Stomach (tissue), 9 donors: ENCODE measurements around the gene TELO2. TPM values are rescaled to one million over a fixed set of nuclear protein-coding genes. Genes with fewer than 3 reads are reported as not detected.

Source experiments
- DNase-seq, 2 donors: peaks; one replicate each; pipeline versions ENCODE4 v3.0.0 to v3.0.0-alpha.2; 2013 to 2019
- H3K27ac ChIP-seq, 5 donors: fragments of 200-600 bp in 4 of 5; sonication (generic) in 4 of 5; one replicate each; pipeline ENCODE4 v1.5.1; 2013 to 2019; ENCODE audit warnings: mild to moderate bottlenecking in 1 of 5, moderate library complexity in 1 of 5
- H3K27me3 ChIP-seq, 3 donors: fragments of 200-600 bp; sonication (generic); one replicate each; pipeline ENCODE4 v1.5.1; 2017 to 2019; ENCODE audit warnings: mixed run types in 1 of 3
- H3K36me3 ChIP-seq, 4 donors: fragments of 200-600 bp; sonication (generic); 1 replicate in 3 of 4; 2 replicates in 1 of 4; pipeline ENCODE4 v1.5.1; 2016 to 2019
- H3K4me1 ChIP-seq, 4 donors: fragments of 200-600 bp; sonication (generic); one replicate each; pipeline ENCODE4 v1.5.1; 2016 to 2019
- H3K4me3 ChIP-seq, 4 donors: fragments of 200-600 bp; sonication (generic) in 3 of 4; one replicate each; pipeline ENCODE4 v1.5.1; 2016 to 2019; ENCODE audit warnings: mild to moderate bottlenecking in 1 of 4
- H3K9me3 ChIP-seq, 4 donors: fragments of 200-600 bp; sonication (generic); one replicate each; pipeline ENCODE4 v1.5.1; 2016 to 2019
- CTCF ChIP-seq, 7 experiments: fragments of 450-650 bp in 4 of 7; fragments of 200-600 bp in 3 of 7; sonication (generic) in 3 of 7; IDR thresholded peaks; one replicate each; pipeline ENCODE4 v1.5.1; 2016 to 2019; ENCODE audit warnings: antibody characterized with exemption in 7 of 7, control low read depth in 2 of 7, mild to moderate bottlenecking in 1 of 7
- EP300 ChIP-seq: sonication (generic); formaldehyde crosslinking; IDR thresholded peaks from one replicate; pipeline ENCODE4 v1.6.1; 2017; ENCODE audit warnings: antibody characterized with exemption
- POLR2A ChIP-seq, 4 donors: fragments of 450-650 bp; IDR thresholded peaks; one replicate each; pipeline ENCODE4 v1.6.1; 2016; ENCODE audit warnings: antibody characterized with exemption in 4 of 4, control low read depth in 2 of 4, mild to moderate bottlenecking in 1 of 4, moderate library complexity in 1 of 4
- POLR2AphosphoS5 ChIP-seq, 3 donors: sonication (generic); formaldehyde crosslinking; IDR thresholded peaks; one replicate each; pipeline ENCODE4 v1.6.1; 2016; ENCODE audit warnings: antibody characterized with exemption in 3 of 3
- WGBS, 5 donors: extraction: QIAGEN DNeasy Blood & Tissue Kit in 3 of 5; methylation state at CpG; one replicate each; pipeline versions ENCODE4 v1.1.5 to v1.1.7; 2013 to 2018; 5-methylcytosine and 5-hydroxymethylcytosine counted together
- intact Hi-C: fragments of 100-400 bp; cut with DNase I; formaldehyde crosslinking; loops from one replicate; pipeline ENCODE4 v1.15.1; 2023; ENCODE audit warnings: low total_unique reads
- polyA plus RNA-seq, 3 donors: library from polyadenylated mRNA; stranded (reverse); fragments of 200-250 nt; gene quantifications; one replicate each; pipeline ENCODE4 v1.2.3, GENCODE V29; 2013
- total RNA-seq, 5 donors: library from RNA; depleted of rRNA; stranded (reverse); fragments of >200 nt; gene quantifications; one replicate each; pipeline versions ENCODE4 v1.1.0 to v1.2.3, GENCODE V29; 2014 to 2016
- donor health status: healthy with polysubstance abuse.
- donor health status: Bipolar disorder and iron deficiency.
- donor health status: healthy.

Gene TELO2
- total and polyA plus RNA-seq, 8 donors: 12.4 to 107 (median 32.1) TPM

- no peak for TF ChIP-seq CTCF (IDR thresholded peaks at IDR 0.05)
- TF ChIP-seq EP300: no peak
- TF ChIP-seq POLR2A (IDR thresholded peaks at IDR 0.05): no peak
- TF ChIP-seq POLR2AphosphoS5 (IDR thresholded peaks at IDR 0.05): no peak
- intact Hi-C loops: no loop called here
- Histone ChIP-seq H3K27me3 (no peaks in the 10 kb centered on the region), H3K27ac (no peak overlapping the region), H3K9me3 (no peaks in the 10 kb centered on the region), H3K4me3 (no peak overlapping the region), H3K36me3 (peaks cover 75 to 100% (median 100%) of the 10 kb centered on the region in 4 donors), H3K4me1 (no peaks in the 10 kb centered on the region)
- DNase-seq: no peak
- 91 to 96% (median 94%) methylated on average over 26 to 34 of the region's 34 CpGs for WGBS, 5 donors
Observed at GRCh38 chr16:1451702-1452392, 41.3 kb upstream of the TELO2 start.

GRCh38 chr16:1452530-1452929 lies 40.6 kb upstream of the TELO2 start:
- Histone ChIP-seq H3K36me3 (peaks cover 72 to 100% (median 100%) of the 10 kb centered on the region in 4 donors), H3K9me3 (no peaks in the 10 kb centered on the region), H3K4me1 (no peaks in the 10 kb centered on the region), H3K27me3 (no peaks in the 10 kb centered on the region), H3K27ac (no peak overlapping the region), H3K4me3 (no peak overlapping the region)
- intact Hi-C loops: no loop called here
- TF ChIP-seq CTCF (IDR thresholded peaks at IDR 0.05) (no peak), POLR2AphosphoS5 (IDR thresholded peaks at IDR 0.05) (no peak), EP300 (no peak), POLR2A (IDR thresholded peaks at IDR 0.05) (no peak)
- 93 to 96% (median 95%) methylated on average over 19 to 20 of the region's 20 CpGs for WGBS, 5 donors
- DNase-seq: no peak

DNA sequence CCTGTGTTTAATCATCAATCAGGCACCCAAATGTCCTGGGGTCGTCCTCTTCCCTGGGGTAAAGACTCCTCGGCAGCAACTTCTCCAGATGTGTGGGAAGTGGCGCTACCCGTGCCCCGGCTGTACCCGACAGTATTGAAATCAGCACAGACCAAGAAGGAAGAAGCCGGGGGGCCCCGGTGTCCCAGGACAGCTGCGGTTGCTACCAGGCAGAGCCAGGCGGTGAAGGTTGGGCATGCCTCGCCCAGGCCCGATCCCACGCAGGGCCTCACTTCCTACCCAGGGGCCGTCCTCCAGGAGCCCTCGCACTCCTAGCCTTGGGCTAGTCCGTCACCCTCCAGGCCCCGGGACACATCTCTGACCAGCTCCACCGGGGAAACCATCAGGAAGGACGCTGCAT lies 39.8 kb upstream of the TELO2 start:
- Histone ChIP-seq H3K4me1 (no peaks in the 10 kb centered on the region), H3K27ac (no peak overlapping the region), H3K9me3 (no peaks in the 10 kb centered on the region), H3K36me3 (peaks cover 65 to 100% (median 100%) of the 10 kb centered on the region in 4 donors), H3K27me3 (no peaks in the 10 kb centered on the region), H3K4me3 (no peak overlapping the region)
- WGBS, 5 donors: 83 to 97% (median 95%) methylated on average over 12 to 19 of the region's 19 CpGs
- DNase-seq: no peak
- no peak for TF ChIP-seq POLR2A (IDR thresholded peaks at IDR 0.05)
- no peak for TF ChIP-seq POLR2AphosphoS5 (IDR thresholded peaks at IDR 0.05)
- no peak for TF ChIP-seq CTCF (IDR thresholded peaks at IDR 0.05)
- no peak for TF ChIP-seq EP300
- intact Hi-C loops: no loop called here

GRCh38 chr16:1454561-1454960 lies 38.6 kb upstream of the TELO2 start:
- DNase-seq: no peak
- H3K9me3 ChIP-seq: no peaks in the 10 kb centered on the region
- H3K4me1 ChIP-seq: no peaks in the 10 kb centered on the region
- no peaks in the 10 kb centered on the region for H3K27me3 ChIP-seq
- no peak overlapping the region for H3K27ac ChIP-seq
- H3K4me3 ChIP-seq: no peak overlapping the region
- TF ChIP-seq POLR2A (IDR thresholded peaks at IDR 0.05) (no peak), CTCF (IDR thresholded peaks at IDR 0.05) (no peak)
- H3K36me3 ChIP-seq: peaks cover 65 to 97% (median 95%) of the 10 kb centered on the region in 4 donors
- 90 to 96% (median 91%) methylated on average over 7 to 17 of the region's 17 CpGs for WGBS, 5 donors
- intact Hi-C loops: no loop called here
